CD4-positive, alpha-beta T cell treated with Interleukin-12 subunit alpha and Interleukin-12 subunit beta, for 1 hour (primary cell): Measurements from ENCODE around the gene TNPO3.
"Not testable (repeated sequence)": the region's sequence is repeated elsewhere in the genome, so short reads cannot be mapped to it uniquely, and the experiment has no call there.

Experiments used
- DNase-seq: peaks from one replicate; pipeline ENCODE4 v3.0.0-alpha.2; 2020

Gene TNPO3

DNA sequence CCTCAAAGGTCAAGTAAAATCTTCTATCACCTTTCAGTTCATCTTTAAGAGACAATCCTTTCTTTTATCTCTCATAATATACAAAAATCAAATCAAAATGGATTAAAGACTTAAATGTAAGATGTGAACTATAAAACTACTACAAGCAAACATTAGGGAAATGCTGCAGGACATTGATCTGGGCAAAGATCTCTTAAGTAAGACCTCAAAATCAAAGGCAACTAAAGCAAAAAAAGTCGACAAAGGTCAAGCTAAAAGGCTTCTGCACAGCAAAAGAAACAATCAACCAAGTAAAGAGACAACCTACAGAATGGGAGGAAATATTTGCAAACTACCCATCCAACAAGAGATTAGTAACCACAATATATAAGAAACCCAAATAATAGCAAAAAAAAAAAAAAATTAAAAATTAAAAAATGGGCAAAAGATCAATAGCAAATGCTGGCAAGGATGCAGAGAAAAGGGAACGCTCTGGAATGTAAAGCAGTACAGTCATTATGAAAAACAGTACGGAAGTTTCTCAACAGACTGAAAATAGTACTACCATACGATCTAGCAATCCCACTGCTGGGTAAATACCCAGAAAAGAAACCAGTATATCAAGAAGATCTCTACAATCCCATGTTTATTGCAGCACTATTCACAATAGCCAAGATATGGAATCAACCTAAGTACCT, 41.7 kb downstream of the TNPO3 start:
- DNase-seq: no peak

DNA sequence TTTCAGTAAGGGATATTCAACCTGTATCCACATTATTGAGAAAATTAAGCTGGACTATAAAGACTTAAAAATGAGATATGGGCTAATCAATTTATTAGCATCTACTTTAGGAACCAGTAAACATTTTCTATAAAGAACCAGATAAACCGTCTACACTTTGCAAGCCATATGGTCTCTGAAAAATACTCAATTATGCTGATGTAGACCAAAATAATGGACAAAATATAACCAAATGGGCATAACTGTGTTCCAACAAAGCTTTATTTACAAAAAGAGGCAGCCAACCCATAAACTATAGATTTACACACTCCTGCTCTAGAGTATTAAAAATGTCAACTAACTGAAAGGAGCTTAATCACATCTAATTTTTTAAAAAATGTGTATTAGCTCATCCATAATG, 42.3 kb downstream of the TNPO3 start:
- DNase-seq: no peak

DNA sequence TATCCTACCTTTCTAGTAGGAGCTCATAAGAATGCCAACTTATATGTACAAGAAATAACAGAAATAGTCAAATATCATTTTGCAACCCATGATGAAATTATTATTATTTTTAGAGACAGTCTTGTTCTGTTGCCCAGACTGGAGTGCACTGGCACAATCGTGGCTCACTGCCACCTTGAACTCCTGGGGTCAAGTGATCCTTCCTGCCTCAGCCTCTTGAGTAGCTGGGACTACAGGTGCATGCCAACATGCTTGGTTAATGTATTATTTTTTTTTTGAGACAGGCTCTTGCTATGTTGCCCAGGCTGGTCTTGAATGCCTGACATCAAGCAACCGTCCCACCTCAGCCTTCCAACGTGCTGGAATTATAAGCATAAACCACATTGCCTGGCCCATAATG, 44.8 kb downstream of the TNPO3 start:
- DNase-seq: no peak

DNA sequence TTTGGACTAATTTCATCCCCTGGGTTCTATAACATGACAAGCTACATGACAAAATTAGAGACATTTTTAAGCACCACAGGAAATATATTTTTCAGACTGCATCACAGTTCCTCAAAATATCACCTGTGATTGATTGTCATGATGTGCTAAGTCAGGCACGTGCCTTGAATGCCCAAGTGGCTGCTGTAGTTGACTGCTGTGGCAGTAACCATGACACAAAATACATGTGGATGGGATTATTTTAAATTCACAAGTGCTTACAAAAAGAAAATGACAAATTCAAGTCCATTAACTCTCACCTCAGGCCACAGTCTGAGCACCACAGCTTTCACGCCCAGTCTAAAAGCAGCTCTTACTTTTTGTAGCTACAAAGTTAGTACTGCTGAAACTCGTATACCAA, 45.5 kb downstream of the TNPO3 start:
- DNase-seq: no peak

DNA sequence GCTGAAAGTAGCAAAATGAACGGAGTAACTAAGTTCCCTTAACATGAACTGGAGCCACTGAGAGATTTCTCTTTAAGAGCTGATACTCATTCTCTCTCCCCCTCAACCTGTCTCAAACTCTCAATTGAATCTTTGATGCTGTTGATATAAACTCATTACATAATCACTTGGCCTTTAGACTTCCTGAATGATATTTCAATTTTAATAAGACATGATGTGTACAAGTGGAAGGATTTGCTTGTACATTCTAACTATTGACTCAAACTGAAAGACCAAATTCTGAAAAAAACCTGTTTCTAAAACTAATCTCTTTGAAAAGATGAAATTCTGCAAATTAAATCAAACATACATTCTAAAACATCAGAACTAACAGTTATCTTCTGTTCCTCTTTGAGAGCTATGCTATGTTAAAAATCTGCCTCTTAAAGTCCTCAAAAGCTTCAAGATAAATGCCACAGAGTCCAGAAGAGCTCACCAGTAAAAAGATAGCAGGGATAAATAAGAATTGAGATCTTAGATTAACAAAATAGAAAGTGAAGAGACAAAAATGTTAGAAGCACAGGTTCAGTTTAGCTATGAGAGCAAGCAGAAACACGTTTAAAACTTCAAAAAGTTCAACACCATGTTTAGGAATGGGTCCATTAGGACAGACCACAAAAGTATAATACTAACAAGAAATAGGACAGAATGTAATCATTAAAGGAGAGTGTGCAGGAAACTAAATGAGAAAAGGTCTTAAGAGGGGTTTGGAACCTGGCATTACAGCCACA, 46.1 kb downstream of the TNPO3 start:
- DNase-seq: no peak

DNA sequence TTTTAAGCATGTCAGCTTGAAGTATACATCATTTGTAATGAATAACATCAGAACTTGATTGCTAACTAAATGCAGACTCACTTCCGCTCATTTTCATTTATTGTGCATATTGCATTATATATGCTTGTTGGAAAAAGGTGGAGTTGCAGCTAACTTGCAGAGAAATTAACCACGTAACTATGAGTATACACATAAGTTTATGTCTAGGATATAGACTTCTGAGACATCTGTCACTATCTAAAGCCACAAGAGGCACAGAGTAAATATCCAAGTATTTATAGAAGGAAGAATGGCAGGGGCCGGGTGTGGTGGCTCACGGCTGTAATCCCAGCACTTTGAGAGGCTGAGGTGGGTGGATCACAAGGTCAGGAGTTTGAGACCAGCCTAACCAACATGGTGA, 47.3 kb downstream of the TNPO3 start:
- no peak for DNase-seq

DNA sequence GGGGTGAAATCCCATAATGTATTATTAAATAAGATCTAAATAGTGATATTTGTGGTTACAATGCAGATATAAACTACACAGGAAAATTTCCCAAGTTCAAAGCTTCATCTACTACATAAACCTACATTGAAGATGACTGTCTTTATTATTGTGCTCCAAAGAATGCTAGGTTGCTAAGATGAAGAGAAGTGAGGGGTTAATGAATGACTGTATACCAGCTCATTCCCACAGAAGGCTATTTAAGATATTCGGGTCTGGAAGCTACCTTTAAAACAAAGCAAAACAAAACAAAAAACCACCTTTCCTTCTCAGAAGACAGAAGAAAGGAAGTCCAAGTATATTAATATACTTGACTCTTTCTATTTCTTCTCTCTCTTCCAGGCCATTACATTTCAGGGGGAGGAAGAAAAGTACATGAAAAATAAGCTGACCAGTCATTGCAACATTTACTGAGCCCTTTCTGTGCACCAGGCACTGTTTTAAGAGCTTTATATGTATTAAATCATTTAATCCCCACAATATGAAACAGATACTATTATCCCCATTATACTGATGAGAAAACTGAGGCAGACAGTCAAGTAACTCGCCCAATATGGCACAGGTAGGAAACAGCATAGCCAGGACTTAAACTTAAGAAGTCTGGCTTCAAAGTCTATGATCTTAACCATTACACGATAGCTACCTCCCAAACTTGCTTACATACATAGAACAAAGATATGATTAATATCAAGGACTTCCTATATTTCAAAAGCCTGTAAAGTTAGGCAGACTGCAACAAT, 48.1 kb downstream of the TNPO3 start:
- no peak for DNase-seq

DNA sequence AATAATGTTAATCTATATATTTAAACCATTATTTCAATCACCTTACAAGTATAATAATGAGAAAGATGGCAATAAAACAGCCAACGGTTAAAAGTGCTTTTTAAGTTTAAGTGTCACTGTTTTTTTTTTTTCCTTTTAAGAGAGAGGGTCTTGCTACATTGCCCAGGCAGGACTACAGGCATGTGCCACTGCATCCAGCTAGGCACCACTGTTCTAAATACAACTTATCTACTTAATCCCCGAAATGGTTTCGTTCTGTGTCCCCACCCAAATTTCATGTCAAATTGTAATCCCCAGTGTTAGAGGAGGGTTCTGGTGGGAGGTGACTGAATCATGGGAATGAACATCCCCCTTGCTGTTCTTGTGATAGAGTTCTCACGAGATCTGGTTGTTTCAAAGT, 49.7 kb downstream of the TNPO3 start:
- DNase-seq: no peak

DNA sequence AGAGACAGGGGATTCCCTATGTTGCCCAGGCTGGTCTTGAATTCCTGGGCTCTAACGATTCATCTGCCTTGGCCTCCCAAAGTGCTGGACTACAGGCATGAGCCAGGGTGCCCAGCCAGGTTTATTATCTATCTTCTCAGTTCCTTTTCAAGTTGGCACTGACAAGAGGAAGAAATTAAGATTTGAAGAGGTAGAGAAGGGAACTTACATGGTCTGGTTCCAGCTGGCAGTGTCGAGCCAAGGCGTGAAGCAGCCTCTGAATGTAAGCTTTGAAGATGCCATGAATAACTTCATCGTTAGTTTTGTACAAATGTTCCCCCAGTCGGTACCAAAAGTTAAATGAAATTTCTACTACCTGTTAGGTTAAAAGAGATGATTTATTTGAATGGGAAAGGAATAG, 57.7 kb downstream of the TNPO3 start:
- DNase-seq: no peak

DNA sequence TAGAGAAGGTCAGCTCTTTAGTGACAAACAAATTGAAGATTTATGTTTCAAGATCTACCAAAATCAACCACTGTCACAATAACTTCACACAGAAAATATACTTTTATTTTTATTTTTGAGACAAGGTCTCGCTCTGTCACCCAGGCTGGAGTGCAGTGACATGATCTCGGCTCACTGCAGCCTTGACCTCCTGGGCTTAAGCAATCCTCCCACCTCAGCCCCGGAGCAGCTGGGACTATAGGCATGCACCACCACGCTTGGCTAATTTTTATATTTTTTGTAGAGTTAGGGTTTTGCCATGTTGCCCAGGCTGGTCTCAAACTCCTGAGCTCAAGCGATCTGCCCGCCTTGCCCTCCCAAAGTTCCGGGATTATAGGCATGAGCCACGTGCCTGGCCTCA, 60.4 kb downstream of the TNPO3 start:
- not testable (repeated sequence) for DNase-seq

DNA sequence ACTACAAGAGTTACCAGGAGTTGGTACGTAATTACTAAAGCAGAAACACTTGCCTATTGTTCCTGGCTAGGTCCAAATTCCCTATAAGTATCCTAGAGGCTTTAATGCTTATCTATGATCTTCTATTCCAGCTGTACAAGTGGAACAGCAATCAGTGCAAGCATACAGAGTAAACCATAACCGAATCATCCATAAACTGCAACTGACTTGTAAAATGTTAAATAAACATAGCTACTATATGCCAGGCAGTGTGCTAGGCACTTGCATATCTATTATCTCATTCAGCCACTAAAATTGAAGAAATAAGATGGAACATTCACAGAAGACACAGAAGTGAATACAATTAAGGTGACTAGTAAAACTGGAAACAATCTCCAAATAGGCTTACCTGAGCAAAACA, 61.5 kb downstream of the TNPO3 start:
- DNase-seq: no peak

DNA sequence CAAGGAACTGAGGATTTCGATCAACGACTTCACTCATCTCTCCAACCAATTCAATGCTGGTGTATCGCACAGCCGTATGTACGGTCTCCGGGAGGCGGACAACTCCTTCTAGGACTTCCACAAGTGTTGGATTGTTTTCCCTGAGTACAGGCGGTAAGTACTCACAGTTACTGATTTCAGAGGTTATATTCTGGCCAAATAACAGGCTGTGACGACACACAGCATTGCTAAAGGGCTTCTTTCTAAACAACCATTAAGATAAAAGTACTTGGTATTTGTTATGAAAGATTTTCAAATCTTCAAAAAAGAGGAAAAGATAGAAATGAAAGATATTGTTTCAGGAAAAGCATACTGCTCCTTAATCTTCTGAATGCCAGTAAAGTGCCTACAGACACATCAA, 65.0 kb downstream of the TNPO3 start:
- no peak for DNase-seq

DNA sequence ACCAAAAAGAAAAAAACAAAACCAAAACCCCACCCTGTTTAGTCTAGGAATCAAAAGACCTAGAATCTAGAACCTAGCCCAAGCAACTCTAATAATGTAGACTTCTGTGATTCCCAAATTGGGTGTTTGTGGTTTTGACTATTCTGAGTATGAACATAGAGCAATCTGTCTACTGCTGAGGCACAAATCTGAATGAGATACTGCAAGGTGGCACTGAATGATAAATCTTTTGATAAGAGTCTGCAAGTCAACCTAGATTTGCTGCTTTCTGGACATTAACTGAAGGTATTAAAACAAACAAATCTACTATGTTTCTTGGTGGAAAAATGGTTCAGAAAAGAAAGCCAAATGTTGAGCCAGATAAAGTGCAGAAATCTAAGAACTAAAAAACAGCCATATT, 66.5 kb downstream of the TNPO3 start:
- DNase-seq: no peak

DNA sequence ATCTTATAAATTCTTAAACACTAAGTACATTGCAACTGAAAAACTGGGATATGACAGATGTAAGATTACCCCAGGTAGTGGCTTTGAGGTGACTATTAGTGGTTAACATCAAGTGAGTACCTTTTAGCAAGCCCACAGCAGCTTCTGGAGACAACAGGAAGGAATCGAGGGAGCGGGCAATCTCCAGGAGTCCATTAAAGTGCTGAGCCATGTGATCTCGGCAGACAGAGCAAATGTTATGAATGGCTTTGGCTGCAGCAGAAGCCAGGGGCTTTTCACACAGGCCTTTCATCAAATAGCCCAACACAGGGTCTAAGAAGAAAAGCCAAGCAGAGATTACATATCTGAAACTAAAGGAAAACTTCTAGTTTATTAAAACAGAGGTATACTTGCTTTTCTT, 68.3 kb downstream of the TNPO3 start:
- DNase-seq: no peak

DNA sequence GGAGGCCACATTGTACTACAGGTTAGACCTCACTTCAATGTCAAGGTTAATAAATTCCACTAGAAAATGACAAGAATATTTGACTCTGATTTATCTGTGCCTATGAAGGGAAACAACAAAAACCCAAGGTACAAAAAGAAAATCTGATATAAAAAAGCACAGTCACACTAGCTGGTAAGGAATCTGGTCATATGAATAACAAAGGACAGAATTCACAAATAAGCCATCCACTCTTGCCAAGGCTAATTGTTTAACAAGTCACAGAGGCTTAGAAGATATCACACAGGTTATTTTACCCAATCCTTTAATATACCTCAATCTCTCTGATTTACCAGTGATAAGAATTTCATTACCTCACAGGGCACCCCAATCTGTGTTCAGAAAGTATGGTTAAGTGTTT, 69.3 kb downstream of the TNPO3 start:
- DNase-seq: no peak

DNA sequence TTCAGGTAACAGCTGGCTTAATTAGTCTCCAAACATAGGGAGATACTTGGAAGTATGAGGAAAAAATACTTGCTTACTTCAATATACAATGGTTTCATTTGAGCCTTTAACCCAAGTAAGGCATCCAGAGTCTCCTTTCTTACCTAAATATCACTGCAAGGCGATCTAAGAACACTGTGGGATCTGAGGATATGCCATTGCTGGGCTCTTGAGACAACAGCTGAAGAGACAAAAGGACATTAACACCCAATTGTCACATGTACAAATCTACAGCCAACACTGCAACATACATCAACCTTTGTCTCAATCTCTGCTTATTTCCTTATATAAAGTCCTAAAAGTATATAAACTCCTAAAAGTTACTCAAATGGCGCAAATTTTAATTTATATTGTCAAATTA, 72.8 kb downstream of the TNPO3 start:
- no peak for DNase-seq

DNA sequence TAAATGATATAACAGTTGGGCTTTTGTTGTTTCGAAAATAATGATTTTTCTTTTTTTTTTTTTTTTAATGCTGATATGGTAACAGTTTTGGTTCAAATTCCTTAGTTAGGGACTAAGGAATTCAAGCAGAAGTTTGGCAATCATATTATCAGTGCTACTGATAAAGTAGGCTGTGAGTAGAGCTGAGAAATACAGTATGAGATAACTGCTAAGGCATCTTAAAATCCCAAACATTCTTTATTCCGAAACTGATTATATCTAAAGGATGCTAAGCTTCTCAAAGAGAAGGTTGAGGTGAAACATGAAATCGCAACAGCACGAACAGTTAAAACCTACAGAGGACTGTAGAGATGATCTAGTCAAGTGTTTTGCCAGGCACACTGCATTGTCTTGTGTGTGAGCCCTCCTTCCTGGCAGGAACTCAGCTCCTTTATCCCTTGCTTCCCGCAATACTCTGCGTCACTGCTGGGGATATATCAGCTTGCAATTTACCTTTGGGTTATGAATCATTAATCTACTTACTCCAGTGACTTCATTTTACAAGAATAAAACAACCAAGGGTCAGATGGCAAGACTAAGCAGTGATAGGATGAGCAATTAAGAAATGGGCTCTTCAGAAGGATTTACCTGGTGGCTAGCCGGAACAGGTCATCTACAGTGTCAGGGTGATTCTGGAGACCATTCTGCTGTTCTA, 80.5 kb downstream of the TNPO3 start:
- no peak for DNase-seq

DNA sequence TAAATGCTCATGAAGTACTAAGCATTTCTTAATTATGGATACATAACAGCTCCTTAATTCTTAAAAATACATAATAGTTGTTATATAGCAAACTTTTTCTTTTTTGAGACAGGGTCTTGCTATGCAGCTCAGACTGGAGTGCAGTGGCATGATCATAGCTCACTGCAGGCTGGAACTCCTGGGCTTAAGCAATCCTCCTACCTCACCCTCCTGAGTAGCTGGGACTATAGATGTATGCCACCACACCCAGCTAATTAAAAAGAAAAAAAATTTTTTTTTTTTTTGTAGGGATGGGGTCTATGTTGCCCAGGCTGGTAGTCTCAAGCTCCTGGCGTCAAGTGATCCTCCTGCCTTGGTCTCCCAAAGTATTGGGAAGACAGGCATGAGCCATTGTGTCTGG, 86.3 kb downstream of the TNPO3 start:
- no peak for DNase-seq

DNA sequence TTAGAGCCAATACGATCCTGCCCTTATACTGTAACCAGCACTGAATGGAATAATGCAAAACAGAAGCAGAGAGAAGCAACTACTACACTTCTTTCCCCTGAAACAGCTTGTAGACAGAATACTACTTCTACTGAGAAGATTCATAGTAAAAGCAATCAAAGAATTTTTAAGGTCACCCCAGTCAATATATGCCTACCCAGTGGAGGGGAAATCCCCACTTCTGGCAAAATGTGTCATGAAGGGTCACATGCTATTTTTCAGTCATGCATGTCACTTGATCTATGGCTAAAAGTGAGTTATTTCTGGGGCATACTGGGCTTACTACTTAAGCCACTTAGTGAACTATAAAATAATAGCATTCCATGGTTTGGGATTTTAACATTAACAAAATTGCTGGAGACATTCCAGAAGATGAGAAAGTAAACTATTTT, 91.6 kb downstream of the TNPO3 start:
- DNase-seq: no peak

DNA sequence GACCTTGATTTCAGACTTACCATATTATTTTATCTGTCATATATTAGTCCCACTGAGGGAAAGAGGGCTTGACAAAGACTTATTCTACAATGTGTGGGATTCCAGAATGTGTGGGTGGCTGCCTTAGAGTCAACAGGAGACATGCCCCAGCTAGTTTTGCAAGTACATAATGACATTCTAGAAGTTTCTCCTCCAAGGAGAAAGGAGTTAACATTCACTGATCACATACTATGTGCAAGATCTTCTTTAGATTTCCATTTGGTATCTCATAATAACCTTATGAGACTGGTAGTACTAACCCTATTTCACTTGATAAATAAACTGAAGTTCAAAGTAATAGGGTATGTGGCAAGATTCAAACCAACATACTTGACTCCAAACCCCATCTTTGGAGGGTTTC, 92.0 kb downstream of the TNPO3 start:
- DNase-seq: no peak

DNA sequence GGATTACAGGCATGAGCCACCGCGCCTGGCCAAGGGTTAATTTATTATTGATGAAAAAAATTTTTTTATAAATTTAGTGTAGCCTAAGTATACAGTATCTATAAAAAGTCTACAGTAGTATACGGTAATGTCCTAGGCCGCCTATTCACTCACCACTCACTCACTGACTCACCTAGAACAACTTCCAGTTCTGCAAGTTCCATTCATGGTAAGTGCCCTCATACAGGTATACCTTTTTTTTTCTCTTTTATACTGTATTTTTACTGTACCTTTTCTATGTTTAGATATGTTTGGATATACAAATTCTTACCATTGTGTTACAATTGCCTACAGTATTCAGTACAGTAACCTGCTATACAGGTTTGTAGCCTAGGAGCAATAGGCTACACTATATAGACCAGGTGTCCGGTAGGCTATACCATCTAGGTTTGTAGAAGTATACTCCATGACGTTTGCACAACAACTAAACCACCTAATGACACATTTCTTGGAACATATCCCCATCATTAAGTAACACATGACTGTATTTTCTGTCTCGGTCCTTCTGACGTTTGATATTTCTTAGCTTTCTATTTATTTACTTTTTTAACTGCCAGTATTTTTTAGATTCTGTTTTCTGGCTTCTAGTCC, 93.8 kb downstream of the TNPO3 start:
- DNase-seq: no peak

DNA sequence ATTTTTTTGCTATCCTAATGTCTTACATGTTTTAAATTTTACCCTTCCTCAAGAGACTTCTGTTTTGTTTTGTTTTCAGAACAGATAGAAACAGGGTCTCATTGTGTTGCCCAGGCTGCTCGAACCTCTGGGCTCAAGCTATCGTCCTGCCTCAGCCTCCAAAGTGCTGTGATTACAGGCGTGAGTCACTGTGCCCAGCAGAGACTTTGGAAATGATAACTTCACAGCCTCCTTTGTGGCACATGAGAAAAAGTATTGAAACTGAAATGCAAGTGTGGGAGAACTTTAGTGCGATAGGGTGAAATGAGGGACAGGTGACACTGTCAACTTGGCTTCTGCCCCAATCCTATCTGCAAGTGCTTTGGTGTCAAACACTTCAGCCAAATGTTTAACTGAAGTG, 95.6 kb downstream of the TNPO3 start:
- no peak for DNase-seq

DNA sequence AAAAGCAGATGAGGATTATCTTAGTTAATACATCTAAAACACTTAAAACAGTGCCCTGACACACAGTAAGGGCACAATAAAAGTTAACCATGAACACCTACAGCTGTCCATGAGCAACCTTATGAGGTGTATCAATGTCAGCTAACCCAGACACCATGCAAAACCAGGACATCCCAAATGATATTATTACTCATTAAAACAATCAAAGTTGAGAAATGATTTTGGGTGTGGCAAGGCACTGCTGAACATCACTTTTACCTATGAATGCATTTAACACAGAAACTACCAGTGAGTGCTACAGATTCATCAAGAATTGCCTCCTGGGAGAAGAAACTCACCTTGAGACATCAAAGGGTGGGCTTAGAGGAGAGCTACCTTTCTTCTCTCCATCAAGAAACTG, 98.9 kb downstream of the TNPO3 start:
- DNase-seq: no peak
